Stimulated activated CD8-positive, alpha-beta memory T cell treated with anti-CD3 and anti-CD28 coated beads, Interleukin-4, amount 100 ng/mL, for 1 hour (primary cell): ENCODE results near the gene TSPEAR.
"Not testable (repeated sequence)": the region's sequence is repeated elsewhere in the genome, so short reads cannot be mapped to it uniquely, and the experiment has no call there.

ENCODE experiments used
- DNase-seq, 2 donors: peaks; one replicate each; pipeline ENCODE4 v3.0.0-alpha.2; 2020; ENCODE audit warnings: low read depth in 2 of 2, low spot score in 1 of 2

TSPEAR gene

DNA sequence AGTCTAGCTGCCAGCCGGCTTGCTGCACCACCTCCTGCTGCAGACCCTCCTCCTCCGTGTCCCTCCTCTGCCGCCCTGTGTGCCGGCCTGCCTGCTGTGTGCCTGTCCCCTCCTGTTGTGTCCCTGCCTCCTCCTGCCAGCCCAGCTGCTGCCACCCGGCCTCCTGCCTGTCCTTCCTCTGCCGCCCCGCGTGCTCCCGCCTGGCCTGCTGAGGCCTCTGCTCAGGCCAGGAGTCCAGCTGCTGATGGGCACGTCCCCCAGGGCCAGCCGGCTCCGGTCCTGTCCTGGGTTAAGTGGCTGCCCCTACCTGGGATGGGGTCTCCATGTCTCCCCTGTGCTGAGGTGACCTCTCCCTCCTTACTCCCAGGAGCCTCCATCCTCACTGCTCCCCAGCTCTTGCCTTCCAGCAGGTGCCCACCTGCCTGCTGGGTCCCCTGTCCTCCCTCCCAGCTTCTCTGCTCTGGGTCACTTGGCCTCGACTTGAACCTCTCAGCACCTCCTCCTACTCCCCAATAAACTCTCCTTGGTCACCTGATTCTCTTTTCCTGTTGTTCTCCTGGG lies 98.6 kb downstream of the TSPEAR start:
- DNase-seq, result no peak

GRCh38 chr21:44612029-44612486 lies 99.3 kb downstream of the TSPEAR start, which contains the start of gene KRTAP10-8:
Gene KRTAP10-8 (plus strand): TSS chr21:44612079. CDS start chr21:44612101, 22 bp downstream.
- no peak for DNase-seq

DNA sequence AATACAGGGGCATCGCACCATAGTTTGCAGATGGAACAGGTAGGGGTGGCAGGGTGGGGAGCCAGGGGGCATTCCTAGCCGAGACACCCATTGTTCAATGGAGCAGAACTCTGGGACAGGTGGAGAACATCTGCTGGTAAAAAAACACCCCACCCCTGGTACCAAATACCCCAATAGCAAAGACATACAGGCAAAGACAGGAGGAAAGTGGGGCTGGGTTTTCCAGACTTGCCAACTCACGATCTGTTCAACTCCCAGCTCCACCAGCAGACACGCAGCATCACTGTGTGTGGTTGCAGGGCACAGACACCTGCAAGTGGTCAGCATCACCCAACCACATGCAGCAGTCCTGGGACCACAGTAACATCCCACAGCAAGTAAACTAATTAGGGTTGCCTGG lies 99.8 kb downstream of the TSPEAR start:
- no peak for DNase-seq

GRCh38 chr21:44610157-44610843 lies 101.1 kb downstream of the TSPEAR start:
- not testable (repeated sequence) for DNase-seq

DNA sequence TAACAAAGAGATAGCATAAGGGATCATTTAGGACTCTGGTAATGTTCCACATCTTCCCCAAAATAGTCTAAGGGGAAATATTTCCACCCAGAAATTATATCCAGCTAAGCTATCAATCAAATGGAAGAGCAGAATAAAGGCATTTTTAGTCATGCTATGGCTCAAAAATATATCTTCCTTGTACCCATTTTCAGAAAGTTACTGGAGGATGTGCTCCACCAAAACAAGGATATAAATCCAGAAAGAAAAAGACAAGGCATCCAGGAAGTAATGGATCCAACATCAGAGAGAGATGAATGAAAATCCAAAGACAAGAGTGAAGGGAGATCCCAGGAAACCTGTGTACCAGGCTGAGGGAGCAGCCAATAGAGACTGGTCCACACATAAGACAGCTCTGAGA lies 102.2 kb downstream of the TSPEAR start:
- DNase-seq, result no peak

GRCh38 chr21:44606495-44606894 lies 104.9 kb downstream of the TSPEAR start:
- no peak for DNase-seq

DNA sequence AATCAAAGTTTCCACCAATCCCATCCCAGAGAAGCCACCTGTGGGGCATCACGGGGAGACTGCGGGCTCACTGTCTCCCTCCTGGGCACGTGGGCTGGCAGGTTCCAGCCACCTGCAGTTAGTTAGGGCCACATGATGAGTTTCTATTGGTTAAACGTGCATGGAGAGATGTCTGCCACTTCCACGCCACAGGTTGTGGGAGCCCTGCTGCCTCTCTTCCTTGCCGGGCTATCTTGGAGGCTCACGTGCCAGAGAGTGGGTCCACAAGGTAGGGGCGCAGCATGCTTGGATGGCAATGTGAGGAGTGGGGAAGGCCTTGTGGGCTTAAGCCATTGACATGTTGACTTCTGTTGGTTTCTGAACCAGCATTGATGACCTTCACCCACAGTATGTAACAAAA lies 107.5 kb downstream of the TSPEAR start:
- DNase-seq, result no peak

DNA sequence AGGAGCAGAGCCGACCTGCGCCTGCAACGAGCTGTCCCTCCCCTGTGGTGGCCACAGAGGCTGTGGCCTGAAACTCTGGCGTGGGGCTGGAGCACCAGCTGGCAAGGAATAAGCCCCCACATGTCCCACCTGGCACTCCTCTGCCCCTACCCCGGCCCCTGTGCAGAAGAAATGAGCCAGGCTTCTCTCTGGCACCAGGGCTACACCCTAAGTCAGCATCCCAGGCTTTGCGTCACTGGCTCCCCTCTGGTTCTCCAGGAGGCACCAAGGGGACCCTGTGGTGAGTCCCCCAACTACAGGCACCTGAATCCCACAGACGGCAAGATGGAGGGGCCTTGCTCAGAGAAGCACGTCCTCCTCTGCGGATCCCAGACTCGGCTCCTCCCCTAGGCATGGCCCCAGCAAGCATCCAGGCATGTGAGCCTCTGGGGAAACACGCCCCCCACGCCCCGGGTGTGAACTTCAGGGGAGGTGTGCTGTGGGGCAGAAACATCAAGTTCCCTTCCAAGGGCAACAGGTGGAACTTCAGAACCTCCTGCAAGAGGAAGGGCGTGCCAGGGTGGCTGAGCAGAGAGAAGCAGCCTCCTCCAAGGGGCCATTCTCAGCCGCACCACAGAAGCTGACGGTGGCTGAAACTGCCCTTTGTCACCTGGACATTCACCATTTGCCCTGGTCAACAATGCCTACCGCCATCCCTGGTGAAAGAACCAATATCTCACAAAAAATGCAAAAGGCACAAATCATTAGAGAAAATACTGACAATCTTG lies 108.1 kb downstream of the TSPEAR start:
- DNase-seq, result no peak

DNA sequence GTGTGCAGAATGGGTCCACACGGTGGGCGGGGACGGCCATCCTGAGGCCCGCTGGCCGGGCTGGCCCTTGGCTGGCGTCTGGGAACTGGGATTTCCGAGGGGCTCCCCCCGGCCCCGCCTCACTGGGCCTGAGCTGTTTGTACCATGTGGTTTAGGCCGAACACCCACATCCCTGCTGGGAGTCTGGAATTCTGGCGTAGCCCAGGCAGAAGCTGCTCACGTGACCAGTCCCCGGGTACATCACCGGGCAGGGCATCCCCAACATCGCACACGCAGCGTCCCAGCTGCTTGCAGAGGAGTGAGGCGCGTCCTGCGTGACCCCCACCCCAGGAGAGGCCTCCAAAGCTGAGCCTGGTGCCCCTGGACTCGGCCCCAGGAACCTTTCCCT lies 108.9 kb downstream of the TSPEAR start:
- no peak for DNase-seq

- DNase-seq, result no peak
Measured at GRCh38 chr21:44601596-44602462, 109.5 kb downstream of the TSPEAR start.

DNA sequence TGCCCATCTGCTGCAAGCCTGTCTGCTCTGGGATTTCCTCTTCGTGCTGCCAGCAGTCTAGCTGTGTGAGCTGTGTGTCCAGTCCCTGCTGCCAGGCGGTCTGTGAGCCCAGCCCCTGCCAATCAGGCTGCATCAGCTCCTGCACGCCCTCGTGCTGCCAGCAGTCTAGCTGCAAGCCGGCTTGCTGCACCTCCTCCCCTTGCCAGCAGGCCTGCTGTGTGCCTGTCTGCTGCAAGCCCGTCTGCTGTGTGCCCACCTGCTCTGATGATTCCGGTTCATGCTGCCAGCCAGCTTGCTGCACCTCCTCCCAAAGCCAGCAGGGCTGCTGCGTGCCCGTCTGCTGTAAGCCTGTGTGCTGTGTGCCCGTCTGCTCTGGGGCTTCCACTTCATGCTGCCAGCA lies 110.3 kb downstream of the TSPEAR start:
- DNase-seq, result not testable (repeated sequence)

DNA sequence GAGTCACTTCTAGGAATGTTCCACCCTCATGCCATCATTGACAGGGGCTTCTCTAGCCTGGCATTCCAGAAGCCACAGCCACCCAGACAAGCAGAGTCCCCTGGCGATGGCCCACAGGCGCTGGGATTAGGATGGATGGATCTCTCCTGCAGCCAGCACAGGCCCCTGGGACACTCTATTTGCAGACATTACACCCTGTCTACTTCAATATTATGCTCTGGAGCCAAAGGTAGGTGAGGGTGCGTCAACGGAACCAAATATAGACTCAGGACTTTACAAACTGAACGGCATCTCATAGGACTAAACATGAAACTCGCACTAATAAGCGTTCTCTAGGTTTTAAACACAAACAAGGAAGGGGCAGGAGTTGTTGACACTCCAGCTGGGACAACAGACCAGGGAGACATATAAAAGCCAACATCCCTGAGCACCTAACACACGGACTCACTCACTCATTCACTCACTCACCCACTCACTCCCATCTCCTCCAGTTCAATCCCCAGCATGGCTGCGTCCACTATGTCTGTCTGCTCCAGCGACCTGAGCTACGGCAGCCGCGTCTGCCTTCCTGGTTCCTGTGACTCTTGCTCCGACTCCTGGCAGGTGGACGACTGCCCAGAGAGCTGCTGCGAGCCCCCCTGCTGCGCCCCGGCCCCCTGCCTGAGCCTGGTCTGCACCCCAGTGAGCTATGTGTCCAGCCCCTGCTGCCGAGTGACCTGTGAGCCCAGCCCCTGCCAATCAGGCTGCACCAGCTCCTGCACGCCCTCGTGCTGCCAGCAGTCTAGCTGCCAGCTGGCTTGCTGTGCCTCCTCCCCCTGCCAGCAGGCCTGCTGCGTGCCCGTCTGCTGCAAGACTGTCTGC lies 111.0 kb downstream of the TSPEAR start, which contains the start of gene KRTAP10-7:
KRTAP10-7 (plus strand) TSS at position 480 of the 861 bp plus-strand sequence; CDS start at position 505, 25 bp downstream.
- DNase-seq, result not testable (repeated sequence)

GRCh38 chr21:44599264-44600029 lies 111.9 kb downstream of the TSPEAR start:
- DNase-seq, result no peak

DNA sequence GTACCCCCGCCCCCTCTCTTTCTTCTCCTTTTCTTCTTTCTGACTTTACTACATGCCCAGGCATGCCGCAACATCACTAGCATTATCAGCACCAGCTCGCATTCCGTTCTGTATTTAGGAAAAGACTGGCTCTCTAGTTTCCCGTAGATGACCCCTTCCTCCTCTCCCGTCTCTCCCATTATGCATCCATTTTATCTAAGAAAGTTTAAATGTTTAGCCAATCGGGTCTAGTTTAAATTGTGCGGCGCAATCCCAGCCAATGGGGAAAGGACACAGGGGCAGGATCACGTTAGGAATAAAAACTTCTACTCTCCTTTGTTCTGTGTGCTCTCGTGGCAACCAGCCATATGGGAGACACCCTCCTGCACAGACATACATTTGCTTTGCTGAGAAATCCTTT lies 113.3 kb downstream of the TSPEAR start:
- no peak for DNase-seq

DNA sequence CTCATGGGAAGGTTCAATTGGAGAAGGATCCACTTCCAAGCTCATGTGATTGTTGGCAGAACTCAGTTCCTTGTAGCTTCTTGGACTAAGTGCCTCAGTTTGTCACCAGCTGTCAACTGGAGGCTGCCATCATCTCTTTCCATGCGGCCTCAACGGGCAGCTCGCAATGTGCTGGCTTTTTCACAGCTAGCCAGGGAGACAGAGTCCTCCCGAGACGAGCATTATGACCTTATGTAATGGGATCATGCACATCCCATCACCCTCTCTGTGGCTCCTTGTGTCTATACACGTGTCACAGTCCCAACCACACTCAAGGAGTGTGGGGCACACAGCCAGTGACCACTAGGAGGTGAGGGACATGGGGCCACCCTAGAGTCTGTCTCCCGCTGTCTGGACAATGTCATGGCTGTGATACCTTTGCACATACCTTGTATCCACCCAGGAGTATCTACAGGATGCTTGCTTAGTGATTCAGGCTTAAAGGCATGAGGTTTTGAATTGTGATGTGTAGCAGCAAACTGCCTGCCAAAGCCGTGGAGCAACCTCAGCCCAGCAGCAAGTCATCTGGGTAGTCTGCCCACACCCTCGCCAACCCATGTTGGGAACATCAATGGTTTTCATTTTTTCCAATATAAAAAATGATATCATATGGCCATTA lies 115.2 kb downstream of the TSPEAR start:
- DNase-seq, result no peak

GRCh38 chr21:44595524-44595923 lies 115.8 kb downstream of the TSPEAR start:
- DNase-seq, result no peak

GRCh38 chr21:44594406-44594916 lies 116.9 kb downstream of the TSPEAR start:
- DNase-seq, result no peak

DNA sequence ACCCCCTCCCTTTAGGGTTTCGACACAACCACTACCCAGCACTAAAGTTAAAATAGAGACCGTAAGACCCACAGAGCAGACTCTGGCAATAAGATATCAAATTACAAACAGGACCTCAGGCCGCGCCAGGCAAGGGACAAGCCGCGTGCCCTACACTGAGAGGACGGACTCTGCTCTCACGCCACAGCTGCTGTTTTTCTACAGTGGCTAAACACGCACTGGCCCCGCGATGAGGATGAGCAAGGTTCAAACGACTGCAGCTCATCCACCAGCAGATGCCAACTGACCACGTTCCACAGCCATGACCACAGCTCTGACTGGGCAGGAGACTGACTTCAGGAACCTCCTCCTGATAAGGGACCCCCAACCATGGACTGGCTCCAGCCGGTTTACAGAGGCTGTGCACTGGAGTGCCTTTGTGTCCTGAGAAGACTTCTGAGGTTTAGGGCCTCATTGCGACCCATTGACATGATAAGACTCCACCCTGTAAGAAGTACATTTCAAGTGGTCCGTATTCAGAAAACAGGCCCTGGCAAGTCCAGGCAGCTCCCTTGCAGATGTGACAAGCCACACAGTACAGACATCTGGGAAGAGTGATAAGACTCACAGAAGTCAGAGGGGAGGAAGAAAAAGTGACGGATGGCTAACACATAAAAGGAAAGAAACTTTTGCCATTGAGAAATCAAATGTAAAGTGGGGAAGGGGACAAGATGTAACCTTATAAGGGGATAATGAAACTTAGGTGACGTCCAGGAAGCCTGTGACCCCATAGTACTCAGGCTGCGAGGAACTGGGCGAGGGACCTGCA lies 117.6 kb downstream of the TSPEAR start:
- no peak for DNase-seq
